BLaER1 (cell line): ENCODE results near the gene AGAP2.

Experiments
- H3K27ac ChIP-seq: shearing (Covaris generic); formaldehyde crosslinking; 2 replicates; pipeline ENCODE4 v1.8.1; 2022
- H3K27me3 ChIP-seq: shearing (Covaris generic); formaldehyde crosslinking; 2 replicates; pipeline ENCODE4 v1.8.1; 2022
- H3K36me3 ChIP-seq: shearing (Covaris generic); formaldehyde crosslinking; 2 replicates; pipeline ENCODE4 v1.8.1; 2022
- H3K4me1 ChIP-seq: shearing (Covaris generic); formaldehyde crosslinking; 2 replicates; pipeline ENCODE4 v1.8.1; 2022
- H3K4me2 ChIP-seq: shearing (Covaris generic); formaldehyde crosslinking; 2 replicates; pipeline ENCODE4 v1.8.1; 2022
- H3K4me3 ChIP-seq: shearing (Covaris generic); formaldehyde crosslinking; 2 replicates; pipeline ENCODE4 v1.8.1; 2022
- H3K9ac ChIP-seq: shearing (Covaris generic); formaldehyde crosslinking; 2 replicates; pipeline ENCODE4 v1.8.1; 2022
- H3K9me3 ChIP-seq: shearing (Covaris generic); formaldehyde crosslinking; 2 replicates; pipeline ENCODE4 v1.8.1; 2022
- H4K20me1 ChIP-seq: shearing (Covaris generic); formaldehyde crosslinking; 2 replicates; pipeline ENCODE4 v1.8.1; 2022
- Cebpa-rat ChIP-seq: shearing (Covaris generic); IDR thresholded peaks from 2 replicates; pipeline ENCODE4 v1.8.1; 2022

The AGAP2 gene

DNA sequence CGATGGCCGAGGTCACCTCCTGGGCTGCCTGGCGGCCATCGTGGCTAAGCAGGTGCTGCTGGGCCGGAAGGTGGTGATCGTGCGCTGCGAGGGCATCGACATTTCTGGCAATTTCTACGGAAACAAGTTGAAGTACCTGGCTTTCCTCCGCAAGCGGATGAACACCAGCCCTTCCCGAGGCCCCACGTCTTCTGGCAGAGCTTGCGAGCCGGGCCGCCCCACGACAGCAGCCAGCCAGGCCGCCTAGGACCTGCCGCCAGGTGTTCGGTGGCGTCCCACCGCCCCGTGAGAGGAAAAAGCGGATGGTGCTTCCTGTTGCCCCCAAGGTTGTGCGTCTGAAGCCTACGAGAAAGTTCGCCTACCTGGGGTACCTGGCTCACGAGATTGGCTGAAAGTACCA, 63.9 kb downstream of the AGAP2 start:
- H3K4me1 ChIP-seq = no peaks in the 10 kb centered on the region
- H4K20me1 ChIP-seq = no peaks in the 10 kb centered on the region
- no peak for TF ChIP-seq Cebpa-rat
- no peaks in the 10 kb centered on the region for H3K9me3 ChIP-seq
- no peaks in the 10 kb centered on the region for H3K27me3 ChIP-seq
- no peak overlapping the region for H3K27ac ChIP-seq
- no peak overlapping the region for H3K4me2 ChIP-seq
- H3K4me3 ChIP-seq = no peak overlapping the region
- no peaks in the 10 kb centered on the region for H3K36me3 ChIP-seq
- no peak overlapping the region for H3K9ac ChIP-seq
